ENCODE data around the gene KCTD10. TPM values are rescaled to one million over a fixed set of nuclear protein-coding genes. Genes with fewer than 3 reads are reported as not detected.

Gene KCTD10
- total RNA-seq, 4 donors from 2014 or later: 31.5 to 62.8 (median 46.5) TPM

DNA sequence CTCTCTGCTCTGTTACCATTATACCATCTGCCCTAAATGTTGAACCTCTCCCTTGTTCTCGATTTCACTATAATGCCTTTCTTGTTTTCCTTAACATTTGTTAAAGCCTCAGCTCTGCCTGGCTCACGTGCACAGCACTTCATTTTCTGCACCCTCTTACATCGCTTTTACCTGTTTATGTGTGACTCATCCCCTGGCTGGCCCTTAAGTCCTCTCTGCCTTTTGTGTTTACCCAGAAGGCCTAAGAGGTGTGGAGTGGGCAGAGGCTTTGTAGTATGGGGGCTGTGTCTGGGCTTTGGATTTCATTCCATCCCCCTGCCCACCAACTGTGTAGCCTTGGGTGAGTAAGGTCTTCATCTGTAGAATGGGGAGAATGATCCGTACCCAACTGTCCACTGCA lies 36.9 kb upstream of the KCTD10 start:
- intact Hi-C loops (cut with DNase I): no loop called here
- peaks cover 14 to 100% (median 44%) of the 10 kb centered on the region in 3 donors for H3K36me3 ChIP-seq
- WGBS, 2 donors: 78 to 86% methylated on average over 4 of the region's 4 CpGs

DNA sequence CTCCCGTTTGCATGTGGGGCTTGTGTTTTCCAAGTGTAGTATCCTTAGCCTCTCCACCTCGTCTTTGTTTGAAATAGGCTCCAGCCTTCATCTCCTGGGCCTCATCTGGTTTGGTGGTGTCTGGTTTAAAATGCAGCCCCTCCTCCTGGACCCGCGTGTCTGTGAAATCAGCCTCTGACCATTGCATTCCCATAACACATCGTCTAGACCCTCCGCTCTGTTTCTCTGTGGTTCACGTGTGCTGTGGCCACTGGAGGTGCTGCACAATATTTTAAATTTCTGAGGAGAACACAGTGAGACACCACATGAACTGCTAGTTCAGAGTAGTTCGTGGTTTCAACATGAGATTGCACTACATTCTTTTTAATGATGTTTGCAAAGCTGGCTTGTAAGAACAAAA lies 36.0 kb upstream of the KCTD10 start:
- Histone ChIP-seq H3K9me3 (no peaks in the 10 kb centered on the region), H3K4me3 (no peak overlapping the region), H3K27ac (no peak overlapping the region), H3K36me3 (peaks cover 14 to 100% (median 43%) of the 10 kb centered on the region in 3 donors), H3K4me1 (peaks cover 0 to 1% (median under 1%) of the 10 kb centered on the region in 3 donors), H3K27me3 (no peaks in the 10 kb centered on the region)
- intact Hi-C loops (cut with DNase I): no loop called here
- no peak for DNase-seq
- 83 to 93% methylated on average over 8 of the region's 8 CpGs for WGBS, 2 donors
- TF ChIP-seq, protein P1, sequence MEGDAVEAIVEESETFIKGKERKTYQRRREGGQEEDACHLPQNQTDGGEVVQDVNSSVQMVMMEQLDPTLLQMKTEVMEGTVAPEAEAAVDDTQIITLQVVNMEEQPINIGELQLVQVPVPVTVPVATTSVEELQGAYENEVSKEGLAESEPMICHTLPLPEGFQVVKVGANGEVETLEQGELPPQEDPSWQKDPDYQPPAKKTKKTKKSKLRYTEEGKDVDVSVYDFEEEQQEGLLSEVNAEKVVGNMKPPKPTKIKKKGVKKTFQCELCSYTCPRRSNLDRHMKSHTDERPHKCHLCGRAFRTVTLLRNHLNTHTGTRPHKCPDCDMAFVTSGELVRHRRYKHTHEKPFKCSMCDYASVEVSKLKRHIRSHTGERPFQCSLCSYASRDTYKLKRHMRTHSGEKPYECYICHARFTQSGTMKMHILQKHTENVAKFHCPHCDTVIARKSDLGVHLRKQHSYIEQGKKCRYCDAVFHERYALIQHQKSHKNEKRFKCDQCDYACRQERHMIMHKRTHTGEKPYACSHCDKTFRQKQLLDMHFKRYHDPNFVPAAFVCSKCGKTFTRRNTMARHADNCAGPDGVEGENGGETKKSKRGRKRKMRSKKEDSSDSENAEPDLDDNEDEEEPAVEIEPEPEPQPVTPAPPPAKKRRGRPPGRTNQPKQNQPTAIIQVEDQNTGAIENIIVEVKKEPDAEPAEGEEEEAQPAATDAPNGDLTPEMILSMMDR (IDR thresholded peaks at IDR 0.05): no peak

More for the DNA sequence above, 36.9 kb upstream of the KCTD10 start:
- Histone ChIP-seq H3K27me3 (no peaks in the 10 kb centered on the region), H3K4me3 (no peak overlapping the region), H3K4me1 (peaks cover 0 to 11% (median 8%) of the 10 kb centered on the region in 3 donors), H3K9me3 (no peaks in the 10 kb centered on the region), H3K27ac (no peak overlapping the region)
- TF ChIP-seq, protein P1 (IDR thresholded peaks at IDR 0.05): no peak
- TF ChIP-seq POLR2A (IDR thresholded peaks at IDR 0.05): no peak
- DNase-seq: no peak

DNA sequence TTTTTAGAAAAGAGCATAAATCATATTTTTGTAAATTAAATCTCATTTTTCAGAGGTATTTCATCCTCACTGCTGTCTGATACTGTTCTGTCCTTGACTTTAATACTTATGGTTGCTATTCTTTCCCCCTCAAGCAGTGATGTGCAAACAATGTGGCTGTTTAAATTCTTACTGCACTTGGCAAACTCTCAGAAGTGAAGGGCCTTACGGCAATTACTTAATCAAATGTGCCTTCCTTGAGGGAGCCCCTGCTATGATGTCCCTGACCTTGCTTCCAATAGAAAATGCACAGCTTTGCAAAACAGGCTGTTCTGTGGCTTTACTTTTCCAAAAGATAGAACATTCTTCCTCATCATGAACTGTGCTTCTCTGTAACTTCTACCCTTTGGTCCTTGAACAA lies 35.5 kb upstream of the KCTD10 start:
- DNase-seq: no peak
- 77 to 94% methylated on average over 1 of the region's 1 CpG for WGBS, 2 donors
- H3K9me3 ChIP-seq: no peaks in the 10 kb centered on the region
- no peaks in the 10 kb centered on the region for H3K27me3 ChIP-seq
- H3K27ac ChIP-seq: no peak overlapping the region
- peaks cover 16 to 100% (median 41%) of the 10 kb centered on the region in 3 donors for H3K36me3 ChIP-seq
- intact Hi-C loops (cut with DNase I): no loop called here
- no peaks in the 10 kb centered on the region for H3K4me1 ChIP-seq
- H3K4me3 ChIP-seq: no peak overlapping the region
- no peak for TF ChIP-seq POLR2A (IDR thresholded peaks at IDR 0.05)
- TF ChIP-seq, protein P1 (IDR thresholded peaks at IDR 0.05): no peak

DNA sequence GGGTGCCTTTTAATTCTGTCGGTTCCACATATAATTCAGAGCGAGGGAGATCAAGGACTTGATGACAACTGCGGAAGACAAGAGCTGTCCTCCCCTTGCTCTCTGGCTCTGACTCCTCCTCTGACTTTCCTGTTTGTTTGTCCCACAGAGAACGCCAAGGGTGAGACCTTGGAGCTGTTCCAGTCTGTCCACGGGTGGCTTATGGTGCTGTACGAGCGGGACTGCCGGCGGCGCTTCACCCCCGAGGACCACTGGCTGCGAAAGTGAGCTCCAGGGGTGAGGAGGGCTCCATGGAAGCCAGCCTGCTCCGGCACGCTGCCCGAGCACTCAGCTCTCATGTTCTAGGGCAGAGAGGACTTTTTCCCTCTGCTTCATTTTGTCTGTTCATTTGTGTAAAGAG lies 33.1 kb upstream of the KCTD10 start:
- Histone ChIP-seq H3K9me3 (no peaks in the 10 kb centered on the region), H3K36me3 (peaks cover 20 to 100% (median 43%) of the 10 kb centered on the region in 3 donors), H3K4me1 (no peaks in the 10 kb centered on the region), H3K4me3 (no peak overlapping the region), H3K27ac (no peak overlapping the region), H3K27me3 (no peaks in the 10 kb centered on the region)
- 77 to 83% methylated on average over 5 to 15 of the region's 15 CpGs for WGBS, 2 donors
- intact Hi-C loops (cut with DNase I): no loop called here
- DNase-seq: no peak
- TF ChIP-seq POLR2A (IDR thresholded peaks at IDR 0.05): no peak
- TF ChIP-seq, protein P1 (IDR thresholded peaks at IDR 0.05): no peak

DNA sequence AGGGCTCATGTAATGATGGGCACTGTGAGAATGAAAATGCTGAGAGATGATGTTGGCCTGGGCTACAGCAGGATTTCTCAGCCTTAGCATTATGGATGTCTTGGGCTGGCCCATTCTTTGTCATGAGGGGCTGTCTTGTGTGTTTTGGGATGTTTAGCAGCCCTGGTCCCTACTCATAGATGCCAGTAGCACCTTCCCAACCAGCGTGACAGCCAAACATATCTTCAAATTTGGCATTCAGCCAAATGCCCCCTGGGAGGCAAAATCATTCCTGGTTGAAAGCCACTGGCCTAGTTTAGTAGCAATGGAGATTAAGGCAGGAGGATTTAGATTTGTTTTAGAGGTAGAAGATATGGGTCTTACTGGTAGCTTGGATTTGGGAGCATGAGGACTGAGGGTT lies 27.0 kb upstream of the KCTD10 start:
- TF ChIP-seq POLR2A (IDR thresholded peaks at IDR 0.05): no peak
- DNase-seq: no peak
- no peaks in the 10 kb centered on the region for H3K27me3 ChIP-seq
- no peak overlapping the region for H3K4me3 ChIP-seq
- H3K9me3 ChIP-seq: no peaks in the 10 kb centered on the region
- H3K4me1 ChIP-seq: no peaks in the 10 kb centered on the region
- intact Hi-C loops (cut with DNase I): no loop called here
- H3K36me3 ChIP-seq: peaks cover 11 to 100% (median 51%) of the 10 kb centered on the region in 3 donors
- no peak overlapping the region for H3K27ac ChIP-seq
- WGBS, 2 donors: 30 to 57% methylated on average over 1 of the region's 1 CpG

DNA sequence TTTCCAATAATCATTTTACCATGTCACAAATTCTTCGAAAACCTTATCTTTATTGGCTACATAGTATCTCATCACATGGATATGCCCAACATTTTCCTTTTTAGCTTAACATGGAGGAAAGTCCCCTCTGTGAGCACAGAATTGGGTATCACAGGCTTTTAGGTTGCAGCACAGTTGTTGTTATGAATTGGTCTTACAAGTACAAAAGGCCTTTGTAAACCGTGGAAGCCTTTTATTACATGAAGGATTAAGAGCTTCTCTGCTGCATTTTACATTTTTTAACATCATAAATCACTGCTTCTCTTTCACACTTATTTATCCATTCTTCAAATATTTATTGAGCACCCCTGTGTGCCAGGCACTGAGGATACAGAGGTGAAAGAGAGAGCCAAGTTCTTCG lies 26.5 kb upstream of the KCTD10 start:
- no peak for DNase-seq
- no peaks in the 10 kb centered on the region for H3K4me1 ChIP-seq
- H3K36me3 ChIP-seq: peaks cover 11 to 100% (median 55%) of the 10 kb centered on the region in 3 donors
- H3K27me3 ChIP-seq: no peaks in the 10 kb centered on the region
- 64 to 73% methylated on average over 3 of the region's 3 CpGs for WGBS, 2 donors
- no peak overlapping the region for H3K27ac ChIP-seq
- TF ChIP-seq, protein P1 (IDR thresholded peaks at IDR 0.05): no peak
- TF ChIP-seq POLR2A (IDR thresholded peaks at IDR 0.05): no peak
- H3K4me3 ChIP-seq: no peak overlapping the region
- intact Hi-C loops (cut with DNase I): no loop called here
- no peaks in the 10 kb centered on the region for H3K9me3 ChIP-seq
